ENCODE data around the gene ZGPAT. TPM values are rescaled to one million over a fixed set of nuclear protein-coding genes. Genes with fewer than 3 reads are reported as not detected.

ZGPAT gene
- total RNA-seq, 4 donors from 2014 or later, result 29.1 to 346 (median 76.5) TPM

GRCh38 chr20:63756648-63756991, 48.8 kb downstream of the ZGPAT start:
- WGBS, 2 donors (ENCODE audit: low coverage in 1 of 2), result 40 to 63% methylated on average over 6 to 8 of the region's 8 CpGs
- in situ Hi-C loops (cut with MboI; ENCODE audit: low pct_ligation_motif_present in 1 of 4, low pct_unique_long_range_greater_than_20kb in 1 of 4, low sequenced_read_pairs in 3 of 4), result no loop called here

GRCh38 chr20:63758152-63758551, 50.3 kb downstream of the ZGPAT start:
- H3K9me3 ChIP-seq, result no peaks in the 10 kb centered on the region
- no peak for DNase-seq
- no peak overlapping the region for H3K4me3 ChIP-seq
- no peak overlapping the region for H3K27ac ChIP-seq
- 84% methylated on average over 4 of the region's 7 CpGs; no CpG with 5 or more reads in 1 of the 2 donors for WGBS, 2 donors (ENCODE audit: low coverage in 1 of 2)
- no peaks in the 10 kb centered on the region for H3K36me3 ChIP-seq
- in situ Hi-C loops (cut with MboI; ENCODE audit: low pct_ligation_motif_present in 1 of 4, low pct_unique_long_range_greater_than_20kb in 1 of 4, low sequenced_read_pairs in 3 of 4) (no loop called here), intact Hi-C loops (cut with DNase I; ENCODE audit: low total_unique reads) (no loop called here)
- no peak for TF ChIP-seq EP300 (IDR thresholded peaks at IDR 0.05; ENCODE audit: low read depth)
- TF ChIP-seq POLR2A (IDR thresholded peaks at IDR 0.05), result no peak
- no peak for TF ChIP-seq CTCF (IDR thresholded peaks at IDR 0.05)
- no peak for TF ChIP-seq POLR2AphosphoS5 (IDR thresholded peaks at IDR 0.05)
- no peaks in the 10 kb centered on the region for H3K4me1 ChIP-seq
- no peaks in the 10 kb centered on the region for H3K27me3 ChIP-seq

More at GRCh38 chr20:63756648-63756991, 48.8 kb downstream of the ZGPAT start:
- intact Hi-C loops (cut with DNase I; ENCODE audit: low total_unique reads), result no loop called here
- no peaks in the 10 kb centered on the region for H3K36me3 ChIP-seq
- TF ChIP-seq POLR2AphosphoS5 (IDR thresholded peaks at IDR 0.05) (no peak), EP300 (IDR thresholded peaks at IDR 0.05; ENCODE audit: low read depth) (no peak), POLR2A (IDR thresholded peaks at IDR 0.05) (no peak), CTCF (IDR thresholded peaks at IDR 0.05) (no peak)
- H3K27me3 ChIP-seq, result no peaks in the 10 kb centered on the region
- no peaks in the 10 kb centered on the region for H3K9me3 ChIP-seq
- no peak overlapping the region for H3K27ac ChIP-seq
- no peak for DNase-seq
- H3K4me1 ChIP-seq, result no peaks in the 10 kb centered on the region
- H3K4me3 ChIP-seq, result no peak overlapping the region

- H3K36me3 ChIP-seq, result no peaks in the 10 kb centered on the region
- intact Hi-C loops (cut with DNase I; ENCODE audit: low total_unique reads) (no loop called here), in situ Hi-C loops (cut with MboI; ENCODE audit: low pct_ligation_motif_present in 1 of 4, low pct_unique_long_range_greater_than_20kb in 1 of 4, low sequenced_read_pairs in 3 of 4) (no loop called here)
- no peaks in the 10 kb centered on the region for H3K4me1 ChIP-seq
- no peak overlapping the region for H3K4me3 ChIP-seq
- no peak for TF ChIP-seq CTCF (IDR thresholded peaks at IDR 0.05)
- TF ChIP-seq EP300 (IDR thresholded peaks at IDR 0.05; ENCODE audit: low read depth), result no peak
- TF ChIP-seq POLR2AphosphoS5 (IDR thresholded peaks at IDR 0.05), result no peak
- TF ChIP-seq POLR2A (IDR thresholded peaks at IDR 0.05), result no peak
- 80 to 84% methylated on average over 7 of the region's 7 CpGs for WGBS, 2 donors (ENCODE audit: low coverage in 1 of 2)
- no peaks in the 10 kb centered on the region for H3K9me3 ChIP-seq
- DNase-seq, result no peak
- H3K27me3 ChIP-seq, result no peaks in the 10 kb centered on the region
- H3K27ac ChIP-seq, result no peak overlapping the region
Measured at GRCh38 chr20:63759377-63759901, 51.6 kb downstream of the ZGPAT start.

GRCh38 chr20:63765082-63765873, 57.4 kb downstream of the ZGPAT start:
- Histone ChIP-seq H3K4me3 (no peak overlapping the region), H3K36me3 (no peaks in the 10 kb centered on the region), H3K9me3 (no peaks in the 10 kb centered on the region), H3K4me1 (no peaks in the 10 kb centered on the region), H3K27ac (no peak overlapping the region), H3K27me3 (no peaks in the 10 kb centered on the region)
- intact Hi-C loops (cut with DNase I; ENCODE audit: low total_unique reads) (no loop called here), in situ Hi-C loops (cut with MboI; ENCODE audit: low pct_ligation_motif_present in 1 of 4, low pct_unique_long_range_greater_than_20kb in 1 of 4, low sequenced_read_pairs in 3 of 4) (no loop called here)
- WGBS, 2 donors (ENCODE audit: low coverage in 1 of 2), result 58 to 68% methylated on average over 2 to 16 of the region's 16 CpGs
- TF ChIP-seq CTCF (IDR thresholded peaks at IDR 0.05), result no peak
- TF ChIP-seq EP300 (IDR thresholded peaks at IDR 0.05; ENCODE audit: low read depth), result no peak
- TF ChIP-seq POLR2AphosphoS5 (IDR thresholded peaks at IDR 0.05), result no peak
- TF ChIP-seq POLR2A (IDR thresholded peaks at IDR 0.05), result no peak
- no peak for DNase-seq

Measured in transverse colon (tissue), 4 donors.